Lung microvascular endothelial cell (primary cell): ENCODE data around the gene NUP35. TPM values are rescaled to one million over a fixed set of nuclear protein-coding genes. Genes with fewer than 3 reads are reported as not detected.

Experiments
- DNase-seq, 2 donors: peaks; one replicate each; pipeline versions ENCODE4 v3.0.0 to v3.0.0-alpha.2; 2010; ENCODE audit warnings: low read depth in 2 of 2
- total RNA-seq: library from RNA; depleted of rRNA; stranded (reverse); fragments of >200 nt; gene quantifications from 2 replicates; pipeline ENCODE4 v1.2.1, GENCODE V29; 2014

Gene NUP35, protein sequence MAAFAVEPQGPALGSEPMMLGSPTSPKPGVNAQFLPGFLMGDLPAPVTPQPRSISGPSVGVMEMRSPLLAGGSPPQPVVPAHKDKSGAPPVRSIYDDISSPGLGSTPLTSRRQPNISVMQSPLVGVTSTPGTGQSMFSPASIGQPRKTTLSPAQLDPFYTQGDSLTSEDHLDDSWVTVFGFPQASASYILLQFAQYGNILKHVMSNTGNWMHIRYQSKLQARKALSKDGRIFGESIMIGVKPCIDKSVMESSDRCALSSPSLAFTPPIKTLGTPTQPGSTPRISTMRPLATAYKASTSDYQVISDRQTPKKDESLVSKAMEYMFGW
- 9.5 and 9.6 TPM in 2 replicates for total RNA-seq

GRCh38 chr2:183124222-183124956 lies at the start of gene NUP35:
Gene NUP35 (plus strand): TSS chr2:183124443. CDS start chr2:183124458, 15 bp downstream.
- peak; percentile 91 to 94 for DNase-seq

GRCh38 chr2:183078163-183078463 lies 46.1 kb upstream of the NUP35 start:
- no peak for DNase-seq

GRCh38 chr2:183078464-183079138 lies 45.6 kb upstream of the NUP35 start, which contains the start of gene DUSP19:
Gene DUSP19 (plus strand): TSS chr2:183078747. CDS start chr2:183078934, 187 bp downstream.
- peak; percentile 90 to 95 for DNase-seq

DNA sequence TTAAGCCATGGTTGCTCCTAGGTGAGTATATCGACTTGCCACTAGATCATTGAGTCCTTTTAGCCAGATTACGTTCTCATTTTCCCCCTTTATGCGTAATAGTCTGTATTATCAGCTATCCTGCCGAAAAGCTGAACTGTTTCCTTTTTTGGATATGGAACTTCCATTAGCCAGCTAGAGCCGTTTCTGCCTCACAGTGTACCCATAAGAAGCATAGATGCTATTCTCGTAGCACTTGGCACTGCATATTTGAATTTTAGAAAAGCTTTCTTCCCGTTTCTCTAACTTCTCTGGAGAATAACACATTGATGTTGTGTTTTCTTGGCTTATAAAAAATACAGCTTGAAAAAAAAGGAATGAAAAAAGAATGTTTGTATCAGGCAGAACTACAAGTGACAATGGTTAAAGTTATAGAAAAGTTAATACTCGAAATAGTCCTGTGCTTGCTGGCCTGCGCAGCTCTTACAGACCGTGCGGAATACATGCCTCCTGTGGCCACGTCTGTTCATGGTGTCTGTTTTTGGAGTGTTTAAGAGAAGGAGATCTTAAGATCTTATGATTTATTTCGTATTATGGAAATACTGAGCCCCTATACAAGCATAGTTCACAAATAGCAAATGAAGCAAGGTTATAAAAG lies 45.0 kb upstream of the NUP35 start:
- DNase-seq: peak in 1 of 2 donors; percentile 8

GRCh38 chr2:183081911-183082310 lies 42.3 kb upstream of the NUP35 start:
- DNase-seq: no peak

- DNase-seq: no peak
These were observed 36.2 kb upstream of the NUP35 start for GRCh38 chr2:183088061-183088460.

GRCh38 chr2:183089192-183089851 lies 34.9 kb upstream of the NUP35 start:
- no peak for DNase-seq

DNA sequence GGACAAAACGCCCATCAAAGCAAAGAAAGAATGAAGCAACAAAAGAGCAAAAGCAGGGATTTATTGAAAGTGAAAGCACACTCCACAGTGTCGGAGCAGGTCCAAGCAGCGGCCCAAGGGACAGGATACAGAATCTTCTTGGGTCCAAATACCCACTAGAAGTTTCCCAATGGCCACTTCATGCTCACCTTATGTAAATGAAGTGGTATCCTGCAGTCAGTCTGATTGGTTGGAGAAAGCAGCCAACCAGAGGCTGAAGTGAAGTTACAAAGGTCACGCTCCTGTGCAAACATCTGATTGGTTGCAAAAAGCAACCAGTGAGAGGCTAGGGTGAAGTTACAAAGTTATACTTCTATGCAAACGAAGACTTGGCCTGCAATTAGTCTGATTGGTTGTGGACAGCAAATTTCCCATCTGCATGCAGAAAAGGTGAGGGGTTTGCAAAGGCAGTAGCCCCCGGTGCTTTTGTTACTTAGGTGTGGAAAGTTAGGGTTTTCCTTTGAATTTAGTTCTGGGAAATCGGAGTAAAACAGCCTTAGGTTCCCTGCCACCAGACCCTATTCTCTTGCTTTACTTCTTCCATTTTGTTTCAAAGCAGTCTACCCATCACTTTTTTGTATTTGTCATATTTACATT lies 32.8 kb upstream of the NUP35 start:
- DNase-seq: no peak

DNA sequence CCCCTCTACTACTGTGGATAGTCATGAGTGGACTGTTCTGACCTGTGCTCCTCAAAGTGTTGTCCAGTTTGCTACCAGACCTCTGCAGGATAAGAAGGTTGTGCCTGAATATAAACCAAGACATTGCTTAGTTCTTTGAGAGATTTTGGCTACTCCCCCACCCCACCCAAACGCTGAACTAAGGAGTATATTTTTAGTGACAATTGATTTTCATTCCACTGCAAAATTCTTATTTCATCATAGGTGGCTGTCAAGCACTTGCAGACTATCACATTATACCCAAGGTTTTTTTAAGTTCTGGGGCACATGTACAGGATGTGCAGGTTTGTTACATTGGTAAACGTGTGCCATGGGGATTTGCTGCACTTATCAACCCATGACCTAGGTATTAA lies 32.3 kb upstream of the NUP35 start:
- no peak for DNase-seq

DNA sequence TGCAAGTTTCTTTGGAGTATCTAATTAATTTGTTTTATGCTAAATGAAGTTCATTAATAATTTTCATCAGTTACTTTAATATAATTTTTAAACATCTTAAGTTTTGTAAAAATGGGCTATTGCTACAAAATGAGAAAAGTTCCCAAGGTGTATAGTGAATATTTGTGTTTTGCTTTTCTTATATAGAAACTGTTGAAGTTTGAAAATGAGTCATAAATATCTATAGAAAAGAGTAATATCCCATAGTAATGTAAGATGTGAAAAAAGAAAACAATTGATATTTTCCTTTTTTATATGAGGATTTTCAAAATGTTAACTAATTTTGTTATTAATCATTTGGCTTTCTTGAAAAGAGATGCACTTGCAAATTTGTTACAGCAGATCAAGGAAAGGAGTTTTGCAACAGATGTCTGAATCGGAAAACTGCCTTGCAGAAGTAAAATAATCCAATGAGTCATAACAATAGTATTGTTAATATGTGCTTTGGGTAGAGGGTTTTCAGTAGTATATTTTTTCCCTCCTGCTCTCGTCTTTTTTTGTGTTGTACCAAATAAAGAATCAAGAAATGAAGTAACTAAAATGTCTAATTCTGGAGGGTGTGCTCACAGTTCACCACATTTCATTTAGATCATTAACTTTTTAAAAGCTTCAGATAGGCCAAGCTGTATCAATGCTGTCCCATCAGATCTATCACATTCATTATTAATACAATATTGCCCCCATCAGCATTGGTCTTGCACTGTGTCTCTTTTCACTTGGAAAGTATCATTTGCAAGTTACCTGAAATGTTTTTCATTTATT lies 30.2 kb upstream of the NUP35 start:
- peak in 1 of 2 donors; percentile 22 for DNase-seq

DNA sequence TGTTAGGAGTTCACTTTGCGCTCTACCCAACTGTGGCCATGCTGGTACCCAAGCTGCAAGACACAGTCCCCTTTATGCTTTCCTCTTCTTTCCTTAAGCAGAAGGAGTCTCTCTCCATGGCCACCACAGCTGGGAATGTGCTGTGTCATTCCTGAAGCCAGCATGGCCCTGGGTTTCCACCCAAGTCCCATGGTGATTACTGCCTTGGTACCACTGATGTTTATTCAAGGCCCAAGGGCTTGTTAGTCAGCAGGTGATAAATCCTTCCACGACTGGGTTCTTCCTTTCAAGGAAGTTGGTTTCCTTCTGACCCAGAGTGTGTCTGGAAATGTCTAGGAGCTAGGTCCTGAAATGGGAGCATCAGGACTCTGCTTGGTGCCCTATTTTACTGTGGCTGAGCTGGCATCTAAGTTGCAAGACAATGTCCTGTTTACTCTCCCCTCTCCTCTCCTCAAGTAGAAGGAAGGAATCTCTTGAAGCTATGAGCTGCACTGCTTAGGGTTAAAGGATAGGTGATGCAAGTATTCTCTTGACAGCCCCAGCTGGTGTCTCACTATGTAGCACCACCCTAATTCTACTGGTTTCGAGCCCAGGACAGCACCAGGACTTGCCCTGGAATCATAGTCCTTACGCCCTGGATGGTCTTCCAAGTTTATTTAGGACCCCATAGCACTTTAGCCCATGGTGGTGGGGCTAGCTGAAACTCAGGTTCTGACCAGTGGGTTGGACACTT lies 18.7 kb upstream of the NUP35 start:
- DNase-seq: peak in 1 of 2 donors; percentile 6

GRCh38 chr2:183112577-183112976 lies 11.7 kb upstream of the NUP35 start:
- no peak for DNase-seq

GRCh38 chr2:183113630-183114029 lies 10.6 kb upstream of the NUP35 start:
- DNase-seq: no peak

GRCh38 chr2:183117226-183117625 lies 7.0 kb upstream of the NUP35 start:
- DNase-seq: no peak

DNA sequence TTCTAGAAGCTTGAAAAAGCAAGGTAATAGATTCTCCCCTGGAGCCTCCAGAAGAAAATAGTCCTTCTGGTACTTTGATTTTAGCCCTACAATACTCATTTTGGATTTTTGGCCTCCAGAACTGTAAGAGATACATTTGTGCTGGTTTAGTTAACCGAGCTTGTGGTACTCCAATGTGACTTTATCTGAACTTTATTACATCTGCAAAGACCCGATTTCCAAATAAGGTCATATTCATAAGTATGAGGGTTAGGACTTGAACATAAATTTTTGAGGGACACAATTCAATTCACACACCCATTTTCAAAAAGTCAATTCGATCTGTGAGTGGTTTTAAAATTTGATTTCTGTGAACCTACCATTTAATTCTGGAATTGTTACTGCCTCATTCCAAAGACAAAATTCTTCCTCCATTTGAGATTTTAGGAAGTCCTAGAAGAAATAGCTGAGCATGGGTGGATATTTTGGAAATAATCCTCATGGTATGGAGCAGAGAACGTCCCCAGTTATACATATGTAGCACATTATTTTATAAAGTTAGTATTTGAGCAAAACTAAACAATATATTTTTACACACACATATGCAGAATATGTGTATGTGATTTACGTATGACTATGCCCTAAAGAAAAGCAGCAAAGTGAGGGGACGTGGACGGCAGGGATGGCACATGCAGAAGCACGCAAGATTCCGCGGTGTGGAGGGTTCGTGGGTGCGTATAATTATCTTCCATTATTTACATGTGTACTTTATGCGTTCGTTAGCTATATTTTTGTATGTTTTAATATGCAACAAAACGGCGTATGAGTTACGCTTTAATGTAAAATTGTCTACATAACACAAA lies 905 bp upstream of the NUP35 start:
- DNase-seq: no peak

GRCh38 chr2:183123959-183124221 lies 353 bp upstream of the NUP35 start:
- no peak for DNase-seq

GRCh38 chr2:183124957-183125255 lies 663 bp downstream of the NUP35 start:
- DNase-seq: no peak

DNA sequence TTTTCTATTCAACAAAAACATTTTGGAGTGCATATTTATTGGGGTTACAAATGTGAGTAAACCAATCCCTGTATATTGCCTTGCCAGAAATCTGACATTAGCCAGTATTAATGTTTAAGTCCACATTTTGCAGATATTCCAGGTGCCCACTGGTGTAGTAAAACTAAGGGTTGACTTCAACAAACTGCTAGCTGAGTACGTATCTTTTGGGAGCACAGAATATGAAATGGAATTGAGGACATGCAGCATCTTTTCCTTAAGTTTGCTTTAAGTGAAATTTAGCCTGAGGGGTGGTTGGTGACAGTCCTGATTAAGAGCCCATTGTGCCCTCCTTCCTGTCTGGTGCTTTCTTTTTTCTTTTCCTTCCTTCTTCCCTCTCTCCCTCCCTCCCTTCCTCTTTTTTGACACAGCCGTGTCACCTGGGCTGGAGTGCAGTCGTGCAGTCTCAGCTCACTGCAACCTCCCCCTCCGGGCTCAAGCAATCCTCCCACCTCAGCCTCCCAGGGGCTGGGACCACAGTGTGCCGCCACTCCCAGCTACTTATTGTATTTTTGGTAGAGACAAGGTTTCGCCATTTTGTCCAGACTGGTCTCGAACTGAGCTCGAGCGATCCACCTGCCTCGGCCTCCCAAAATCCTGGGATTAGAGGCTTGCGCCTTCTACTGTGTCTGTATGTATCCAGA lies 1.6 kb downstream of the NUP35 start:
- no peak for DNase-seq
